Glomerular endothelial cell (primary cell): ENCODE measurements around the gene C10orf53. TPM values are rescaled to one million over a fixed set of nuclear protein-coding genes. Genes with fewer than 3 reads are reported as not detected.

Experiments
- DNase-seq: peaks from one replicate; pipeline ENCODE4 v3.0.0-alpha.2; 2011; ENCODE audit warnings: low read depth, low spot score; ENCODE audit errors: extremely low read depth
- total RNA-seq: library from RNA; depleted of rRNA; stranded (reverse); fragments of >200 nt; gene quantifications from 2 replicates; pipeline ENCODE4 v1.2.3, GENCODE V29; 2015

Gene C10orf53
- not detected in 2 replicates for total RNA-seq

DNA sequence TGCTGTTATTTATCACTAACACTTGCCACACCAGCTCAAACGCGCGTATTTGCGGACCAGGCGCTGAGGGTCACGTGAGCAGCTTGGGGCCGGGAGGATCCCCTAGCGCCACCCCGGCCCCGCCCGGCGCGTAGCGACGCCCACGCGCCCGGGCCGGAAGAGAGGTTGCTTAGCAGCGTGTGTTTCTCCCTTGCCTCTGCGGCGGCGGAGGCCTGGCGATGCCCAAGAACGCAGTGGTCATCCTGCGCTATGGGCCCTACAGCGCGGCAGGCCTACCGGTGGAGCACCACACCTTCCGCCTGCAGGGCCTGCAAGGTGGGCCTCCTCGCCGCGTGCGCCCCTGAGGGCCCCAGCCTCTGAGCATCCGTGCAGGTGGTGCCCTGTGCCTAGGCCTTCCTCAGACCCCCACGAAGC lies at the start of gene C10orf53:
Gene C10orf53, plus strand, starts transcription at position 172 of the 414 bp plus-strand sequence. Its CDS starts 47 bp downstream, at position 219.
- DNase-seq = no peak

DNA sequence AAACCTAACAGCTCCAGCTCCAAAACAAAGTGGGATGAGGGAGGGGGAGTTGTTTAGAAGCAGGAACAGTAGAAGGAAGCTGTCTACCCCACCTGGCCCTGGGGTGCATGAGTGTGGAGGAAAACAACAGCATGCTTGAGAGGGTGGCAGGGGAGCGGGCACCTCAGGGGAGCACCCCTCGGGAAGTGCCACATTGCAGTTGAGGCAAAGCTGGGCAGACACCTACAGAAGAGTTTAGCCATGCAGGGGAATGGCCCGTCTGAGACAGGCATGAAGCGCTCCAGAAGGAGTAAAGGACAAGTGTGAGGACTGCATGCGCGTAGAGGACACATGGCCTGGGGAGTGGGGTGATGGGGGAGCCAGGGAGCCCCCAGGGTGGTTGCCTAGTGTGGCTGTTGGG lies 47.5 kb upstream of the C10orf53 start:
- no peak for DNase-seq

DNA sequence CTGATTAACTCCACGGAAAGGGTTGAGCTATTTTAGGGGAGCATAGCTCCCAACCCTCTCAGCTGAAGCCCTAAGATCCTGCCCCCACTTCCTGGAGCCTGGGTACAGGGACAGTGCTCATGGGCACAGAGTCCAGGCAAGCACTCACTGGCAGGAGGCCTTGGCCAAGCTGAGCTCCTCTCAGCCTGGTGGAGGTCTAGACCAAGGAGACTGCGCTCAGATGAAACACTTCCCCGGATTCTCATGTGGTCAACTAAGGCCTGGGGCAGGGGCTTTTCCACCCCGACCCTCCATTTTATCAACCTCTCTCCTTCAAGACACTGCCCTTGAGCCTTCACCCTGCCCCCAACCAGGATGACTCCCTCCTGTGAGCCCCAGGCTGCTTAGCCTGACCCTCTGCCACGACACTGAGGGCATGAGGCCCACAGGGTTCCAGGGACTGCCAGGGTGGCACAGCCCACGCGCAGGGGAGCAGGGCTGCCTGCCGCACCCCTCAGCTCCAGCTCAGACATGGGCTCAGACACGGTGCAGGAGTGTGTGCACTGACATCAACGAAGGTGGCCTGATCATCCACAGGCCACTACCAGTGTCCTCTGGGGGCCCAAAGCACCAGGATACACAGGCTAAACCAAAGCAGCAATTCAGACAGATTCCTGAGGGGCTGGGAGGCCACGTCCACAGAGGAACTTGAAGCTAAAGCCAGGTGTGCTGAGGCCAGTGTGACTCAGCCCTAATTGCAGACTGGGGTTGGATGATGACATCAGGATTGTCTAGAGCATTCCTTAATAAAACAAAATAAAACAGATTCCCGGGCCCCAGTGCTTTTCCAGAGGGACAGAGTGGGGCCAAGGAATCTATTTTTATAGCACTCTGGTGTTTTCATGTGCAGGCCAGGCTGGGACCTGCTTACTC lies 46.8 kb upstream of the C10orf53 start:
- DNase-seq = no peak

GRCh38 chr10:49633327-49634068 lies 46.0 kb upstream of the C10orf53 start:
- DNase-seq = no peak

- no peak for DNase-seq
Measured at GRCh38 chr10:49634069-49634660, 45.3 kb upstream of the C10orf53 start.

DNA sequence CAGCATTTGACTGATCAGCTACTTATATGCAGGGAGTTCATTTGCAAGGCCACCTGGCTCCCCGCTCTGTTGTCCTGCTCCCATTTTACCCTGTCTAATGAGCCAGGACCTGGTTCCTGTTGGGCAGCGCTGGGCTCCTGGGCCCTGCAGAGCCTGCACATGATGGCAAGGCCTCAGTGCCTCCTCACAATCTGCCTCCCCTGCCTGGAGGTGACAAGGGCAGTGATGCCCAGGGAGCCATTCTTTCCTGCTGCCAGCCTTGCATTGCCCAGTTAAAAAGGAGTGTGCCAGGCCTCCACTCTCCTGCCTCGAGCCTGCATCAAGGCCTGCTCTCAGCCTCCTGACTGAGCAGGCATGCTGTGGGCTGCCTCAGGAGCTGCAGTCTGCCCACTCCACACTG lies 37.1 kb upstream of the C10orf53 start:
- DNase-seq = no peak

GRCh38 chr10:49643241-49644034 lies 36.0 kb upstream of the C10orf53 start:
- DNase-seq = no peak

GRCh38 chr10:49644035-49644646 lies 35.3 kb upstream of the C10orf53 start:
- no peak for DNase-seq

DNA sequence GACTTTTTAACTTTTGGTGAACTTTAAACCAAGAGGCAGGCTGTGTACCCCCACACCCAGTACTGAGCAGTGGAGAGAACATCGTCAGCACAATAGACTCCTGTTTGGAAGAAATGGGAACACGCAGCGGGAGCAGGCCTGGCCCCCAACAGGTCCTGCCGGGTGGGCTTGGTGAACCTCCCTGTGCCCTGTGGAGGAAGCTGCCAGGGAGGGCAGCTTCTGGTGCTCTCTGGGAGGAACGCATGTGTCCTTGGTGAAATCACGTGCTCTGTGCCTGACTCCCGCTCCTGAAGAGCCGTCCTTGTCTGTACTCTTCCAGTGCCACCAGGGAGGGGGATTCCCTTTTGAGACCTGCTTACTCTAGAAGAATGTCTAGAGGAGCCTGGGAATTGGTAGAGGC lies 34.0 kb upstream of the C10orf53 start:
- DNase-seq = no peak

DNA sequence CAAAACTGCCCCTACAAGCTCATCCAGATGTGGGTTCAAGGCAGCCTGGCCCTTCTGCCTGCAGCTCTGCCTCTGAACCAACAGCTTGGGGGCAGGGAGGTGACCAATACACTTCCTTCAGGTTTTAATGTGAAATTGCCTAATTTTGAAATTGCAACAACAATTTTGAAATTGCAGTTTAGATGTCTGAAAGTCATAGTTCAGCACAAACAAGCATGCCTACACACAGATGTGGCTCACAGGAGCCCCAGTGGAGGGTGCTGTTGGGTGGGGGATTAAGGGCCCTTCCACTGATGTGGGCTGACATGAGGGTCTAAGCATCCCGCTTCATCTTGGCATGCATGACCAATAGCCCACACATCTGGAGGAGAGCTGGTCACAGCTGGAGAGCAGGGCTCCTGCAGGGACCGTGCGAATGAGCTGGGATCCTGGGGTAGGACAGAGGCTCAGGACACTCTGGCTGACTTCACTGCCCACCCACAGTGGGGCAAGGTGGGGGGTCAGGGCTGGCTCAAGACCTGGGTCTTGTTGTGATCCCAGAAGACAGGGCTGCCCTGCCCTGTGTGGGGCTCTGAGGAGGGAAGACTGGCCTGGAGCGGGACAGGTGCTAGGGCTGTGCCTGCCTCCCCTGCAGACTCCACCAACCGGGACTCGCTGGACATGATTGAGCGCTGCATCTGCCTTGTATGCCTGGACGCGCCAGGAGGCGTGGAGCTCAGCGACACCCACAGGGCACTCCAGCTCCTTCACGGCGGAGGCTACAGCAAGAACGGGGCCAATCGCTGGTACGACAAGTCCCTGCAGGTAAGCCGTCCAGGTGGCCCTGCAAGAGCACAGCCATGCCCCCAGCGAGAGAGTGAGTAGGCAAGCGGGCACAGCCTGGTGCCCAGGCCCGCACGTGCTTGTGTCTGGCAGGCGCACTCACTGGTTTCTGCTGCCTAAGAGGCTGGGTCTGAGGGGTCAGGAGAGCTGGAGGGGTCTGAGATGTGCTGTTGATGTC lies 33.3 kb upstream of the C10orf53 start:
- DNase-seq = no peak

DNA sequence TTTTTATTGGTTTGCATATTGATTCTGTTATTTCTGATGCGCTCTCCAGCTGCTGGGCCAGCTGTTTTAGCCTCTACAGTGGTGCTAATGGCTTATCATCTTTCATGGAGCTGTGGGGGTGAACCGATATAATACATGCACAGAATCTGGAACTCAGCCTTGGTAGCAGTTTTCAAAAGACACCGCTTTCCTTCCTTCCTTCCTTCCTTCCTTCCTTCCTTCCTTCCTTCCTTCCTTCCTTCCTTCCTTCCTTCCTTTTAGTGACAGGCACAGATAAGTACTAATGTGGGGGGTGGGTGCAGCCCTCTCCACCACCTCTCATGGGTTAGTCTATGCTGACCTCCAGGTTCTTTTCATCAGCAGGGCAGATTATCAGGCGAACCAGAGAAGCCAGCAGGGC lies 31.9 kb upstream of the C10orf53 start:
- no peak for DNase-seq

- DNase-seq = no peak
Measured at GRCh38 chr10:49647985-49648795, 31.3 kb upstream of the C10orf53 start.

DNA sequence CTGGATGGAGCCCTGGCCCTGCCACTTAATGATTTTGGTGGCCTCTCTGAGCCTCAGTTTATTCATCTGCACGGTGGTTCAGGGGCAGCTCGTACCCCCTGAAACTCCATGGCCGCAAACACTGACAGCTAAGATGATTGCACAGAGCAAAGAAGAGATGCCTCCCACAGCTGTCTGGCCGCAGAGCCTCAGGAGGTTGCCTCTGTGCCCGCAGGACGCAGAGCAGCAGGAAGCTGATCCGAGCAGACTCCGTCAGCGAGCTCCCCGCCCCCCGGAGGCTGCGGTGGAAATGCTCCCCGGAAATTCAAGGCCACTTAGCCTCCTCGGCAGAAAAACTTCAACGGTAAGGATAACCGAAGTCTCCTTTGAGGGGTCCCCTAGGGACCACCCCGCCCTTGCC lies 30.2 kb upstream of the C10orf53 start:
- DNase-seq = no peak

GRCh38 chr10:49649936-49650723 lies 29.3 kb upstream of the C10orf53 start:
- DNase-seq = no peak

DNA sequence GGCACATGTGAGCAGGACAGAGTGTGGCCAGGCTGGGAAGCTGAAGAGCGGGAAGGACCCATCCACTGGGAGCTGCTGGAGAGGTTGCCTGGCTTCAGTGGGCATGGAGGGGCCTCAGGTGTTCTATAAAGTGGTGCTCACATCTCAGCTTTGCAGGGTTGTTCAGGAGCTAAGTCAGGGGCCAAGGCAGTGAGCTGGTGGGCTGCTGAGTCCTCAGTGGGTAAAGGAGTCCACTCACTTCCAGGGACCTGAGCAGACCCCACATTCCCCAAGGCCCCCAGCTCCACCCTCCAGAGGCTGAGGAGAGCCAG lies 28.8 kb upstream of the C10orf53 start:
- no peak for DNase-seq

- no peak for DNase-seq
Measured at GRCh38 chr10:49651039-49651835, 28.2 kb upstream of the C10orf53 start.

DNA sequence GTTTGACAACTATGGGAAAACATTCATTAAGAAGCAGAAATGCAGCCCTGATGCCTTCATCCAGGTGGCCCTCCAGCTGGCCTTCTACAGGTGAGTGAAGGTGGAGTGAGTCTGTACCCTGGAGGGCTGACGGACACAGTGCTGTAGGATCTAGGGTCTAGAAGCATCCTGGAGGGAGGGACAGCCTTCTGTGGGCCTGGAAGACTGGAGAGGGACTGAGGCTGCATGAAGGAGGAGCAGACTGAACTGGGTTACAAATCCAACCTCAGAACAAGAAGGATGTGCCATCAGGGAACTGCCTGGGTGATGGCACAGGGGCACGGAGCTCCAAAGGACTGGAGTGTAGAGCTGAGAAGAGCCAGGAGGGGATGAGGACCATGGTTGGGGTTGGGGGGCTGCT lies 27.5 kb upstream of the C10orf53 start:
- no peak for DNase-seq
